ENCODE measurements around the gene NEURL1.

Gene NEURL1

DNA sequence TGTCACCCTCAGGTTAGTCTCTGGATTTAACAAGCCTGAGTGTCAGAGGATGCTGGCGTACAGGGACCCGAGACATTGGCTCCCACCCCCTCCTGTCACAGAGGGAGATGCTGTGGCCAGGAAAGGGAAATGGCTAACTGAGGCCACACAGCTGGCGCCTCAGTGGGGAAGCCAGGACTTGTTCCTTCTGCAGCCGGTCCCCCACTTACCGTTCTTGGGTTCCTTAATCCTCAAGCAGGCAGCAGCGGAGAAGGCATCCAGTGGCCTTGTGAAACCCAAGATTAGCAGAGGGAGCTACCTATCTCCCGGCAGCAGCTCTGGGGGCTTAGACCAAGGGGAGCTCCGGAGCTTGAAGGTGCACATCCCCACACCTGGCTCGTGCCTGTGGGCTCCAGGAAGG is 65.4 kb downstream of the NEURL1 start:
- no peak for DNase-seq (ENCODE audit: low read depth)
- no peak overlapping the region for H3K4me3 ChIP-seq (ENCODE audit: control insufficient read depth, low read depth, low read length)
- TF ChIP-seq CTCF (IDR thresholded peaks at IDR 0.05; ENCODE audit: control insufficient read depth, insufficient read depth, low read depth, low read length, missing control alignments): no peak

GRCh38 chr10:103559776-103560175 is 66.3 kb downstream of the NEURL1 start:
- no peak overlapping the region for H3K4me3 ChIP-seq (ENCODE audit: control insufficient read depth, low read depth, low read length)
- DNase-seq (ENCODE audit: low read depth): no peak
- TF ChIP-seq CTCF (IDR thresholded peaks at IDR 0.05; ENCODE audit: control insufficient read depth, insufficient read depth, low read depth, low read length, missing control alignments): no peak

DNA sequence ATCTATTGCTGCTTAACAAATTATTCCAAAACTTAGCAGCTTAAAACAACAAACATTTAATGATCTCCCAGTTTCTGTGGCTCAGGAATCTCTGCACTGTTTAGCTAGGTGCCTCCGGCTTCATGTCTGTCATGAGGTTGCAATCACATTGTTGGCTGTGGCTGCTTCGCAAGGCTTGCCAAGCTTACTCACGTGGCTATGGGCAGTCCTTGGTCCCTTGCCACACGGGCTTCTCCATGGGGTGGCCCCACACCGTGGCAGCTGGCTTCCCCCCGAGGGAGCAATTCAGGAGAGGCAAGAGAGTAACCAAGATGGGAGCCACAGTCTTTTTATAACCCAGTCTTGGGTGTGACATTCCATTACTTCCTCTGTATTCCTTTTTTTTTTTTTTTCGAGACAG is 67.4 kb downstream of the NEURL1 start:
- H3K4me3 ChIP-seq (ENCODE audit: control insufficient read depth, low read depth, low read length): no peak overlapping the region
- no peak for TF ChIP-seq CTCF (IDR thresholded peaks at IDR 0.05; ENCODE audit: control insufficient read depth, insufficient read depth, low read depth, low read length, missing control alignments)

DNA sequence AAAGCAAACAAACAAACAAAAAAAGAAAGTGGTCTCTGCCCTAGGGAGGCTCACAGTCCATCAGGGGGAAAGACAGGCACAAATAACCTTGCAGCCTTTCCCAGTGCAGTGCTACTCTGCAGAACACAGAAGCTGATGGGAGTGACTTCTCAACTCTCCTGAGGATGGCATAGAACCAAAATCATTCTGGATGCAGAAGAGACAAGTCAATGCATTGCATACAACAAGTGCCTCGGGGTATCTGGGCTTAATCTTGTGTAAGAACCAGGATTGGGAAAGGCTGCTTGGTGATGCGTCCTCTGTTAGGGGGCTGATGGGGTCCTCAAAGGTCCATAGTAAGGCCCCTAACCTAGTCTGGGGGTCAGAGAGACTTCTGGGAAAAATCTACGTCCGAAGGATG is 68.9 kb downstream of the NEURL1 start:
- no peak for TF ChIP-seq CTCF (IDR thresholded peaks at IDR 0.05; ENCODE audit: control insufficient read depth, insufficient read depth, low read depth, low read length, missing control alignments)
- H3K4me3 ChIP-seq (ENCODE audit: control insufficient read depth, low read depth, low read length): no peak overlapping the region
- no peak for DNase-seq (ENCODE audit: low read depth)

More for the DNA sequence above, 67.4 kb downstream of the NEURL1 start:
- no peak for DNase-seq (ENCODE audit: low read depth)

DNA sequence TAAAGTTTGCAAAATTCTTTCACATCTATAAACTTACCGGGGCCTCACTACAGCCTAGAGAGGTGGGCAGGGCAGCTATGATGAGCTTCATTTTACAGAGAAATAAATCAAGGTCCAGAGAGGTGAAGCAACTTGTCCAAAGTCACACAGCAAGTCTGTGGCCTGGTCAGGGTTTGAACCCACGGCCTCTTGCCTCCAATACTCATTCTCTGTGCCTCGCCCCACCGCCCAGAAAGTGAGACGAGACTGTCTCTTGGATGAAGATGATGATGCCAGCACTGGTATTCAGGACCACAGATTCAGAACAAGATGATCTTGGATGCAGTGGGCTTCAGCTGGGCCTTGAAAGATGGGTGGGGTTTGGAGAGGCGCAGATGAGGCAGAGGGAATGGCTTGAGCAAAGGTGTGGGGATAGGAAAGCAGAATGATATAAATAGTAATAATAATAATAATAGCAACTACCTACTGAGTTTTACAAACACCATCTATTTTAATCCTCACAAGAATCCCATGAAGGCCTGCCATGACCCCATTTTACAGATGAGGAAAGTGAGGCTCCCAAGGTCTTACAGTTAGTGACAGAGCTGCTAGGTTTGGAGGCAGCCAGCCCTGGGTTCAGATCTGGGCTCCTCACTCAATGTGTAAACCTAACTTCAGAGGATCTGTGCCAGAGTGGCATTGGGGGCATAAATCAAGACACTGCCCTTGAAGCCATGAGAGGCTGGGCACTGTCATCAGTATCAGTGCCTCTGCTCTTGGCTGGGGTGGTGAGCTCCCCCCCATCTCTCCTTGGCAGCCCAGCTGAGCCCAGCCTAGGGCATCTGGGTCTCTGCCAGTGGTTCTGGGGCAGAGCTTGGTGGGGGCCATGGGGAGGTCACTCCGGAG is 70.0 kb downstream of the NEURL1 start:
- DNase-seq (ENCODE audit: low read depth): no peak
- H3K4me3 ChIP-seq (ENCODE audit: control insufficient read depth, low read depth, low read length): no peak overlapping the region
- TF ChIP-seq CTCF (IDR thresholded peaks at IDR 0.05; ENCODE audit: control insufficient read depth, insufficient read depth, low read depth, low read length, missing control alignments): no peak

DNA sequence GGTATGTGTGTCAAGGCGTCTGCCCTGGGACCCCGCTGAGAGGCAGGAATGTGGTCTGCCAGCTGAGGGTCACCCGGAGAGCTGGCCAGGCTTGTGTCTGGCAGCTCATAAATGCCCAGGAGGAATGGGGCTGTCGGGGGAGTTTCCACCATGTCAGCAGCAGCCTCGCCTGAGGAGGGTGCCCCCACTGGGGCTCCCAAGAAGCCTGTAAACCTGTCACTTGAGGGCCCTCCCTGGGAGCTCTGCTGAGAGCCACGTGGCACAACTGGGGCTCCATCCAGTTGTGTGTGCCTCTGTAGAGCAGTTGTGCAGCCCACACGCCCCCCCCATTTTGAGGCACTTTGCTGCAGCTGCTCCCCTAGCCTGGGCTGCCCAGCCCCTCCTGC is 70.6 kb downstream of the NEURL1 start:
- H3K4me3 ChIP-seq (ENCODE audit: control insufficient read depth, low read depth, low read length): no peak overlapping the region
- DNase-seq (ENCODE audit: low read depth): no peak
- no peak for TF ChIP-seq CTCF (IDR thresholded peaks at IDR 0.05; ENCODE audit: control insufficient read depth, insufficient read depth, low read depth, low read length, missing control alignments)
